T-helper 1 cell treated with Interleukin-12 subunit alpha and Interleukin-12 subunit beta and Interleukin-4 antibody, amounts not matched to agents 30 μg/mL and 1 μg/mL, for 36 hours (primary cell): Measurements from ENCODE around the gene BBS7.
A peak's percentile ranks its signal among the peaks of the same experiment; 100 is the strongest.

Source experiments
- H3K27ac Mint-ChIP-seq: one replicate; pipeline ENCODE4 v1.8.0; 2021; ENCODE audit warnings: mild to moderate bottlenecking, mixed read lengths
- H3K27me3 Mint-ChIP-seq: one replicate; pipeline ENCODE4 v1.8.0; 2021; ENCODE audit warnings: low read depth, mixed read lengths
- H3K36me3 Mint-ChIP-seq: one replicate; pipeline ENCODE4 v1.8.0; 2021; ENCODE audit warnings: low read depth, mixed read lengths
- H3K4me1 Mint-ChIP-seq: one replicate; pipeline ENCODE4 v1.8.0; 2021; ENCODE audit warnings: low read depth, mixed read lengths
- H3K4me3 Mint-ChIP-seq: one replicate; pipeline ENCODE4 v1.8.0; 2021; ENCODE audit warnings: mild to moderate bottlenecking, moderate library complexity, mixed read lengths
- H3K9me3 Mint-ChIP-seq: one replicate; pipeline ENCODE4 v1.8.0; 2021; ENCODE audit warnings: mixed read lengths

Gene BBS7

GRCh38 chr4:121818215-121818614 lies 52.1 kb downstream of the BBS7 start:
- H3K27ac Mint-ChIP-seq = peak overlapping the region; percentile 1
- no peaks in the 10 kb centered on the region for H3K27me3 Mint-ChIP-seq
- H3K4me3 Mint-ChIP-seq = no peak overlapping the region
- no peaks in the 10 kb centered on the region for H3K9me3 Mint-ChIP-seq
- H3K36me3 Mint-ChIP-seq = peaks cover 44% of the 10 kb centered on the region
- H3K4me1 Mint-ChIP-seq = peaks cover 39% of the 10 kb centered on the region

GRCh38 chr4:121817701-121818100 lies 52.6 kb downstream of the BBS7 start:
- H3K4me1 Mint-ChIP-seq = peaks cover 41% of the 10 kb centered on the region
- H3K9me3 Mint-ChIP-seq = no peaks in the 10 kb centered on the region
- peak overlapping the region; percentile 1 for H3K27ac Mint-ChIP-seq
- H3K36me3 Mint-ChIP-seq = peaks cover 49% of the 10 kb centered on the region
- no peak overlapping the region for H3K4me3 Mint-ChIP-seq
- no peaks in the 10 kb centered on the region for H3K27me3 Mint-ChIP-seq

- no peaks in the 10 kb centered on the region for H3K9me3 Mint-ChIP-seq
- peaks cover 37% of the 10 kb centered on the region for H3K4me1 Mint-ChIP-seq
- H3K27ac Mint-ChIP-seq = no peak overlapping the region
- no peaks in the 10 kb centered on the region for H3K27me3 Mint-ChIP-seq
- H3K4me3 Mint-ChIP-seq = no peak overlapping the region
- H3K36me3 Mint-ChIP-seq = peaks cover 48% of the 10 kb centered on the region
Observed at GRCh38 chr4:121817006-121817405, 53.3 kb downstream of the BBS7 start.

GRCh38 chr4:121814756-121815155 lies 55.5 kb downstream of the BBS7 start:
- no peaks in the 10 kb centered on the region for H3K27me3 Mint-ChIP-seq
- H3K27ac Mint-ChIP-seq = no peak overlapping the region
- H3K4me3 Mint-ChIP-seq = no peak overlapping the region
- peaks cover 35% of the 10 kb centered on the region for H3K4me1 Mint-ChIP-seq
- no peaks in the 10 kb centered on the region for H3K9me3 Mint-ChIP-seq
- H3K36me3 Mint-ChIP-seq = peaks cover 59% of the 10 kb centered on the region

- Mint-ChIP-seq H3K4me1 (peaks cover 21% of the 10 kb centered on the region), H3K36me3 (peaks cover 47% of the 10 kb centered on the region), H3K9me3 (no peaks in the 10 kb centered on the region), H3K4me3 (no peak overlapping the region), H3K27ac (peak overlapping the region; percentile 57), H3K27me3 (no peaks in the 10 kb centered on the region)
Observed at GRCh38 chr4:121811122-121811521, 59.2 kb downstream of the BBS7 start.

- Mint-ChIP-seq H3K36me3 (peaks cover 40% of the 10 kb centered on the region), H3K27me3 (no peaks in the 10 kb centered on the region), H3K27ac (no peak overlapping the region), H3K9me3 (no peaks in the 10 kb centered on the region), H3K4me1 (peaks cover 29% of the 10 kb centered on the region), H3K4me3 (no peak overlapping the region)
Observed at GRCh38 chr4:121806411-121806810, 63.9 kb downstream of the BBS7 start.

- Mint-ChIP-seq H3K9me3 (no peaks in the 10 kb centered on the region), H3K27me3 (no peaks in the 10 kb centered on the region), H3K36me3 (peaks cover 21% of the 10 kb centered on the region), H3K4me3 (peak overlapping the region; percentile 93), H3K27ac (peak overlapping the region; percentile 99), H3K4me1 (peaks cover 38% of the 10 kb centered on the region)
Observed at GRCh38 chr4:121801715-121802075, 68.6 kb downstream of the BBS7 start.

GRCh38 chr4:121800961-121801714 lies 69.1 kb downstream of the BBS7 start, which contains the start of gene EXOSC9:
TSS of gene EXOSC9 (plus strand) at chr4:121801323. CDS start at chr4:121801425, 102 bp downstream.
- Mint-ChIP-seq H3K4me1 (peaks cover 41% of the 10 kb centered on the region), H3K27ac (peak within 1 kb of the TSS; percentile 99), H3K4me3 (peak within 1 kb of the TSS; percentile 93)

GRCh38 chr4:121800638-121800960 lies 69.7 kb downstream of the BBS7 start:
- H3K9me3 Mint-ChIP-seq = no peaks in the 10 kb centered on the region
- H3K27me3 Mint-ChIP-seq = no peaks in the 10 kb centered on the region
- H3K4me3 Mint-ChIP-seq = peak overlapping the region; percentile 93
- peaks cover 16% of the 10 kb centered on the region for H3K36me3 Mint-ChIP-seq
- peaks cover 44% of the 10 kb centered on the region for H3K4me1 Mint-ChIP-seq
- H3K27ac Mint-ChIP-seq = peak overlapping the region; percentile 99

More at GRCh38 chr4:121800961-121801714, 69.1 kb downstream of the BBS7 start, which contains the start of gene EXOSC9:
- Mint-ChIP-seq H3K36me3 (peaks cover 16% of the 10 kb centered on the region), H3K27me3 (no peaks in the 10 kb centered on the region), H3K9me3 (no peaks in the 10 kb centered on the region)

- Mint-ChIP-seq H3K9me3 (no peaks in the 10 kb centered on the region), H3K4me1 (peaks cover 44% of the 10 kb centered on the region), H3K27me3 (no peaks in the 10 kb centered on the region), H3K27ac (peak overlapping the region; percentile 99), H3K36me3 (peaks cover 12% of the 10 kb centered on the region), H3K4me3 (peak overlapping the region; percentile 93)
Observed at GRCh38 chr4:121799867-121800501, 70.3 kb downstream of the BBS7 start.

GRCh38 chr4:121799208-121799823 lies 71.0 kb downstream of the BBS7 start:
- Mint-ChIP-seq H3K27ac (peak overlapping the region; percentile 99), H3K27me3 (no peaks in the 10 kb centered on the region), H3K4me3 (peak overlapping the region; percentile 3), H3K36me3 (peaks cover 12% of the 10 kb centered on the region), H3K4me1 (peaks cover 45% of the 10 kb centered on the region), H3K9me3 (no peaks in the 10 kb centered on the region)

- H3K36me3 Mint-ChIP-seq = peaks cover 2% of the 10 kb centered on the region
- H3K9me3 Mint-ChIP-seq = no peaks in the 10 kb centered on the region
- no peaks in the 10 kb centered on the region for H3K27me3 Mint-ChIP-seq
- H3K27ac Mint-ChIP-seq = peak overlapping the region; percentile 77
- peak overlapping the region; percentile 28 for H3K4me3 Mint-ChIP-seq
- H3K4me1 Mint-ChIP-seq = peaks cover 33% of the 10 kb centered on the region
Observed at GRCh38 chr4:121796283-121796682, 74.0 kb downstream of the BBS7 start.

GRCh38 chr4:121794505-121795188 lies 75.6 kb downstream of the BBS7 start:
- Mint-ChIP-seq H3K27ac (peak overlapping the region; percentile 84), H3K4me1 (peaks cover 23% of the 10 kb centered on the region), H3K36me3 (peaks cover 1% of the 10 kb centered on the region), H3K27me3 (peaks cover 3% of the 10 kb centered on the region), H3K4me3 (no peak overlapping the region), H3K9me3 (no peaks in the 10 kb centered on the region)

GRCh38 chr4:121792966-121793365 lies 77.3 kb downstream of the BBS7 start:
- no peak overlapping the region for H3K4me3 Mint-ChIP-seq
- peaks cover 30% of the 10 kb centered on the region for H3K4me1 Mint-ChIP-seq
- H3K36me3 Mint-ChIP-seq = peaks cover 5% of the 10 kb centered on the region
- peaks cover 10% of the 10 kb centered on the region for H3K27me3 Mint-ChIP-seq
- no peaks in the 10 kb centered on the region for H3K9me3 Mint-ChIP-seq
- no peak overlapping the region for H3K27ac Mint-ChIP-seq
